Aorta (tissue), 5 donors: Measurements from ENCODE around the gene KCNT2. TPM values are rescaled to one million over a fixed set of nuclear protein-coding genes. Genes with fewer than 3 reads are reported as not detected.
A peak's percentile ranks its signal among the peaks of the same experiment; 100 is the strongest.

ENCODE experiments used
- ATAC-seq: fragments of 200-7000 bp; cut with Tn5 transposase; one replicate; pipeline ENCODE4 v1.9.1; 2022; ENCODE audit warnings: moderate library complexity; ENCODE audit not compliant: low FRiP score
- DNase-seq, 2 donors: peaks; one replicate each; pipeline ENCODE4 v3.0.0-alpha.2; 2020
- H3K27ac ChIP-seq, 2 donors: one replicate each; pipeline ENCODE4 v1.5.1; 2013; ENCODE audit warnings: low read length in 2 of 2, mild to moderate bottlenecking in 2 of 2, moderate library complexity in 2 of 2, control low read depth in 1 of 2, inconsistent platforms in 1 of 2, low read depth in 1 of 2
- H3K27me3 ChIP-seq, 2 donors: one replicate each; pipeline ENCODE4 v1.6.1; 2013; ENCODE audit warnings: control low read depth in 1 of 2, low read length in 1 of 2, mild to moderate bottlenecking in 1 of 2, moderate library complexity in 1 of 2; ENCODE audit not compliant: insufficient read depth in 2 of 2, control insufficient read depth in 1 of 2
- H3K36me3 ChIP-seq, 2 donors: one replicate each; pipeline ENCODE4 v1.6.1; 2013; ENCODE audit warnings: control low read depth in 1 of 2, low read length in 1 of 2, mild to moderate bottlenecking in 1 of 2; ENCODE audit not compliant: insufficient read depth in 2 of 2, control insufficient read depth in 1 of 2
- H3K4me1 ChIP-seq, 2 donors: one replicate each; pipeline ENCODE4 v1.6.1; 2013; ENCODE audit warnings: low read length in 2 of 2, control low read depth in 1 of 2, mild to moderate bottlenecking in 1 of 2, moderate library complexity in 1 of 2; ENCODE audit not compliant: insufficient read depth in 2 of 2, control insufficient read depth in 1 of 2
- H3K4me3 ChIP-seq, 2 donors: one replicate each; pipeline ENCODE4 v1.5.1; 2013; ENCODE audit warnings: low read length in 2 of 2, control low read depth in 1 of 2, mild to moderate bottlenecking in 1 of 2
- H3K9me3 ChIP-seq: one replicate; pipeline ENCODE4 v1.6.1; 2013; ENCODE audit warnings: mild to moderate bottlenecking, low read length; ENCODE audit not compliant: control insufficient read depth
- WGBS, 2 donors: extraction: QIAGEN DNeasy Blood & Tissue Kit; methylation state at CpG; one replicate each; pipeline ENCODE4 v1.1.7; 2013; 5-methylcytosine and 5-hydroxymethylcytosine counted together
- intact Hi-C, 2 donors: fragments of 100-400 bp; cut with DNase I; formaldehyde crosslinking; loops; one replicate each; pipeline versions ENCODE4 v1.14.2 to v1.15.0; 2022
- polyA plus RNA-seq, 2 donors: library from polyadenylated mRNA; stranded (reverse); fragments of 200-250 nt; gene quantifications; one replicate each; pipeline ENCODE4 v1.2.3, GENCODE V29; 2013
- total RNA-seq, 2 donors: library from RNA; stranded (reverse); fragmentation: NEBNext Ultra II Directional; extraction: Animal tissue kit (Norgen Biotek cat#: 25700); gene quantifications; one replicate each; pipeline ENCODE4 v1.2.1, GENCODE V29; 2021
- donor health status: healthy with polysubstance abuse.
- donor health status: Bipolar disorder and iron deficiency.
- donor health status: DM: no; HTN: no; CAD: no.
- donor health status: DM: no; HTN: no; CAD: no.
- donor health status: DM: yes; HTN: yes; CAD: no.

KCNT2 gene
- total and polyA plus RNA-seq, 4 donors = 3.0 to 23.3 (median 16.3) TPM

- no peak overlapping the region for H3K4me3 ChIP-seq
- no peaks in the 10 kb centered on the region for H3K4me1 ChIP-seq
- ATAC-seq (no peak), DNase-seq (no peak)
- H3K9me3 ChIP-seq = no peaks in the 10 kb centered on the region
- 92 to 95% methylated on average over 2 of the region's 2 CpGs for WGBS, 2 donors
- intact Hi-C loops = no loop called here
- H3K27ac ChIP-seq = no peak overlapping the region
- H3K36me3 ChIP-seq = no peaks in the 10 kb centered on the region
- H3K27me3 ChIP-seq = no peaks in the 10 kb centered on the region
Measured at GRCh38 chr1:196412326-196412725, 195.9 kb downstream of the KCNT2 start.

- no peaks in the 10 kb centered on the region for H3K27me3 ChIP-seq
Measured at GRCh38 chr1:196410768-196411167, 197.5 kb downstream of the KCNT2 start.

GRCh38 chr1:196409586-196409985 is 198.7 kb downstream of the KCNT2 start:
- no peak for DNase-seq

More at GRCh38 chr1:196410768-196411167, 197.5 kb downstream of the KCNT2 start:
- DNase-seq (no peak), ATAC-seq (no peak)
- Histone ChIP-seq H3K9me3 (no peaks in the 10 kb centered on the region), H3K4me3 (no peak overlapping the region), H3K4me1 (no peaks in the 10 kb centered on the region), H3K27ac (no peak overlapping the region), H3K36me3 (no peaks in the 10 kb centered on the region)
- intact Hi-C loops = no loop called here

GRCh38 chr1:196407358-196408051 is 200.7 kb downstream of the KCNT2 start:
- no peak overlapping the region for H3K27ac ChIP-seq

More at GRCh38 chr1:196409586-196409985, 198.7 kb downstream of the KCNT2 start:
- intact Hi-C loops = no loop called here
- ATAC-seq = no peak
- no peaks in the 10 kb centered on the region for H3K27me3 ChIP-seq
- H3K4me3 ChIP-seq = no peak overlapping the region
- H3K27ac ChIP-seq = no peak overlapping the region
- 84 to 85% methylated on average over 2 of the region's 2 CpGs for WGBS, 2 donors
- H3K36me3 ChIP-seq = no peaks in the 10 kb centered on the region
- H3K4me1 ChIP-seq = no peaks in the 10 kb centered on the region
- H3K9me3 ChIP-seq = no peaks in the 10 kb centered on the region

GRCh38 chr1:196405839-196406238 is 202.4 kb downstream of the KCNT2 start:
- H3K4me1 ChIP-seq = no peaks in the 10 kb centered on the region
- no peak overlapping the region for H3K4me3 ChIP-seq
- H3K27ac ChIP-seq = no peak overlapping the region
- WGBS, 2 donors = 88 to 90% methylated on average over 2 of the region's 2 CpGs
- DNase-seq (no peak), ATAC-seq (no peak)
- no peaks in the 10 kb centered on the region for H3K27me3 ChIP-seq
- no peaks in the 10 kb centered on the region for H3K36me3 ChIP-seq
- intact Hi-C loops = no loop called here
- H3K9me3 ChIP-seq = no peaks in the 10 kb centered on the region

More at GRCh38 chr1:196407358-196408051, 200.7 kb downstream of the KCNT2 start:
- no peak overlapping the region for H3K4me3 ChIP-seq
- no peaks in the 10 kb centered on the region for H3K4me1 ChIP-seq
- no peaks in the 10 kb centered on the region for H3K9me3 ChIP-seq
- DNase-seq (no peak), ATAC-seq (no peak)
- no peaks in the 10 kb centered on the region for H3K36me3 ChIP-seq
- H3K27me3 ChIP-seq = no peaks in the 10 kb centered on the region
- intact Hi-C loops = no loop called here
- 4 to 8% methylated on average over 2 of the region's 2 CpGs for WGBS, 2 donors

GRCh38 chr1:196403803-196404690 is 204.2 kb downstream of the KCNT2 start:
- no peak for DNase-seq
- Histone ChIP-seq H3K36me3 (no peaks in the 10 kb centered on the region), H3K4me3 (no peak overlapping the region), H3K27ac (no peak overlapping the region), H3K4me1 (no peaks in the 10 kb centered on the region), H3K27me3 (no peaks in the 10 kb centered on the region), H3K9me3 (no peaks in the 10 kb centered on the region)
- 21 to 24% methylated on average over 7 of the region's 7 CpGs for WGBS, 2 donors
- intact Hi-C loops = no loop called here
- peak; percentile 44 for ATAC-seq

GRCh38 chr1:196401891-196402290 is 206.3 kb downstream of the KCNT2 start:
- ATAC-seq = no peak
- Histone ChIP-seq H3K9me3 (no peaks in the 10 kb centered on the region), H3K4me1 (no peaks in the 10 kb centered on the region), H3K36me3 (no peaks in the 10 kb centered on the region), H3K4me3 (no peak overlapping the region), H3K27me3 (no peaks in the 10 kb centered on the region), H3K27ac (no peak overlapping the region)
- intact Hi-C loops = no loop called here
- DNase-seq = no peak

GRCh38 chr1:196401452-196401833 is 206.8 kb downstream of the KCNT2 start:
- intact Hi-C loops = no loop called here
- Histone ChIP-seq H3K9me3 (no peaks in the 10 kb centered on the region), H3K27ac (no peak overlapping the region), H3K4me1 (no peaks in the 10 kb centered on the region), H3K4me3 (no peak overlapping the region), H3K27me3 (no peaks in the 10 kb centered on the region), H3K36me3 (no peaks in the 10 kb centered on the region)
- DNase-seq = no peak
- 85 to 89% methylated on average over 1 of the region's 1 CpG for WGBS, 2 donors
- ATAC-seq = no peak
